Measurements from ENCODE around the gene MORN5. TPM values are rescaled to one million over a fixed set of nuclear protein-coding genes. Genes with fewer than 3 reads are reported as not detected.

MORN5 gene
- total and polyA plus RNA-seq, 4 donors, result not detected

DNA sequence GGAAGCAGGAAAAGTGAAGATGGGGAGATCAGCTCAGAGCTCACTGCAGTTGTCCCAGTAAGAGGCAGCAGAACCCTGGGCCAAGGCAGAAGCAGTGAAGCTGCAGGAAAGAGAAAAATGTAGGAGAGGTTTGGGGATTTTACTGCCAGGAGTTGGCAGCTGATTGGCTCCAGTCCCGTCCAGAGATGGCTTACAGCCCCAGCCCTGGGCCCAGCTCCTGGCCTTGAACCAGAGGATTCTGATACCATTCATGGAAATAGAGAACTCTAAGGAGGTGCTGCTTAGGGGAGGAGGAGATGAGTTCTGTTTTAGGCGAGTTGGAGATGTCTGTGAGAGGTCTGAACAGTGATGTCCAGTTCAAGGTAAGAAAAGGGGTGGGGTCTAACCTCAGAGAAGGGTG is 4.6 kb downstream of the MORN5 start:
- H3K9ac ChIP-seq (ENCODE audit: low read depth in 1 of 2, low read length in 2 of 2), result no peak overlapping the region
- DNase-seq (ENCODE audit: low spot score), result no peak
- H3K9me3 ChIP-seq (ENCODE audit: control insufficient read depth in 4 of 4, low read length in 3 of 4), result peaks cover 1 to 7% (median 3%) of the 10 kb centered on the region in 4 donors
- TF ChIP-seq JUND (IDR thresholded peaks at IDR 0.05) (no peak), FOXA2 (IDR thresholded peaks at IDR 0.05) (no peak), ZBTB33 (IDR thresholded peaks at IDR 0.05) (no peak), RAD21 (IDR thresholded peaks at IDR 0.05) (no peak), RXRA (IDR thresholded peaks at IDR 0.05) (no peak), ATF3 (IDR thresholded peaks at IDR 0.05) (no peak), NR2F2 (IDR thresholded peaks at IDR 0.05) (no peak), MAX (IDR thresholded peaks at IDR 0.05) (no peak)
- H3K4me1 ChIP-seq (ENCODE audit: control insufficient read depth in 4 of 4, insufficient read depth in 4 of 4, low read length in 3 of 4), result peaks cover 0 to 4% (median 3%) of the 10 kb centered on the region in 4 donors
- no peak overlapping the region for H3K4me3 ChIP-seq (ENCODE audit: low read depth in 1 of 3, low read length in 3 of 3)
- H3K27me3 ChIP-seq (ENCODE audit: control insufficient read depth in 4 of 4, insufficient read depth in 4 of 4, low read length in 3 of 4), result peaks cover 0 to 3% (median 0%) of the 10 kb centered on the region in 4 donors
- H3K27ac ChIP-seq (ENCODE audit: low read depth in 1 of 2, low read length in 2 of 2), result no peak overlapping the region
- H3K36me3 ChIP-seq (ENCODE audit: control insufficient read depth in 4 of 4, insufficient read depth in 3 of 4, low read depth in 1 of 4, low read length in 3 of 4), result no peaks in the 10 kb centered on the region
- WGBS, result 37% methylated on average over 2 of the region's 2 CpGs

DNA sequence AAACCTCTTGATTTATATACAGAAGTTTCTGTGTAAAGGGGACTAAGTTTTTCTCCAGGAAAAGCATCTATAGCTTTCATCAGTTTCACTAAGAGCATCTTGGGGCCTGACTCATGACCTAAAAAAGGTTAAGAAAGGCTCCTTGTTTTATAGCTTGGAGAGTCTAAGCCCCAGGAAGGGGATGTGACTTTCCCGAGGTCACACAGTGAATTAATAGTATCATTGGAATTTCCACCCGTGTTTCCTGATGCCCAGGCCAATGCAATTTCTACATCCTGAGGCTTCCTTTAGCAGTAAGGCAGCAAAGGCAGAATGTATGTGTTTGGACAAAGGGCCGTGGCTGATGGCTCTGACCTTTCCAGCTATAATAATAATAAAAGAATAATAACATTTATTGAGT is 8.6 kb downstream of the MORN5 start:
- no peak overlapping the region for H3K4me3 ChIP-seq (ENCODE audit: low read depth in 1 of 3, low read length in 3 of 3)
- 68% methylated on average over 3 of the region's 3 CpGs for WGBS
- TF ChIP-seq NR2F2 (IDR thresholded peaks at IDR 0.05) (peak; percentile 69), MAX (IDR thresholded peaks at IDR 0.05) (no peak)

DNA sequence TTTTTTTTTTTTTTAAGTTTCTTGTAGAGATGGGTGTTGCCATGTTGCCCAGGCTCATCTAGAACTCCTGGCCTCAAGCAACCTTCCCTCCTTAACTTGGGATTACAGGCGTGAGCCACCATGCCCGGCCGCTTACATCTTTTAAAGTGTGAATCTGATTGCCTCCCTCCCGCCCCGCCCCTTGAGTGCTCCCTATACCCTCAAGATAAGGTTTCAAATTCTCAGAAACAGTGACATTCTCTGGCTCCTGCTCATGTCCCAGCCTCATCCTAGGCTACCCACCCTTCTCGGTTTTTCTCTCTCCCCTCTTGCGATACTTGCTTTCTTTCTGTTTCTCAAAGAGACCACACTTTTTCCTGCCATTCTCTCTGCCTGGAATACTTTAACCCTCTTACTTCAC is 12.4 kb downstream of the MORN5 start:
- H3K9ac ChIP-seq (ENCODE audit: low read depth in 1 of 2, low read length in 2 of 2), result no peak overlapping the region
- H3K4me1 ChIP-seq (ENCODE audit: control insufficient read depth in 4 of 4, insufficient read depth in 4 of 4, low read length in 3 of 4), result no peaks in the 10 kb centered on the region
- H3K9me3 ChIP-seq (ENCODE audit: control insufficient read depth in 4 of 4, low read length in 3 of 4), result no peaks in the 10 kb centered on the region
- no peaks in the 10 kb centered on the region for H3K36me3 ChIP-seq (ENCODE audit: control insufficient read depth in 4 of 4, insufficient read depth in 3 of 4, low read depth in 1 of 4, low read length in 3 of 4)
- DNase-seq (ENCODE audit: low spot score), result no peak
- no peak overlapping the region for H3K4me3 ChIP-seq (ENCODE audit: low read depth in 1 of 3, low read length in 3 of 3)
- H3K27ac ChIP-seq (ENCODE audit: low read depth in 1 of 2, low read length in 2 of 2), result no peak overlapping the region
- WGBS, result 86% methylated on average over 7 of the region's 7 CpGs
- H3K27me3 ChIP-seq (ENCODE audit: control insufficient read depth in 4 of 4, insufficient read depth in 4 of 4, low read length in 3 of 4), result peaks cover 0 to 3% (median 0%) of the 10 kb centered on the region in 4 donors
- TF ChIP-seq REST (IDR thresholded peaks at IDR 0.05) (no peak), HNF4A (conservative IDR thresholded peaks at IDR 0.05) (no peak), FOXA2 (IDR thresholded peaks at IDR 0.05) (no peak), NR2F2 (IDR thresholded peaks at IDR 0.05) (no peak), ATF3 (IDR thresholded peaks at IDR 0.05) (no peak), EGR1 (IDR thresholded peaks at IDR 0.05; ENCODE audit: low read depth in 2 of 2) (no peak), GABPA (IDR thresholded peaks at IDR 0.05 in 1 of 2, conservative IDR thresholded peaks at IDR 0.05 in 1 of 2) (no peak), RAD21 (IDR thresholded peaks at IDR 0.05) (no peak), MAX (IDR thresholded peaks at IDR 0.05) (no peak), RXRA (IDR thresholded peaks at IDR 0.05) (no peak), HNF4G (IDR thresholded peaks at IDR 0.05) (no peak), FOXA1 (IDR thresholded peaks at IDR 0.05) (no peak), ZBTB33 (IDR thresholded peaks at IDR 0.05) (no peak), TAF1 (conservative IDR thresholded peaks at IDR 0.05) (no peak), JUND (IDR thresholded peaks at IDR 0.05) (no peak)
- TF ChIP-seq, protein P1, sequence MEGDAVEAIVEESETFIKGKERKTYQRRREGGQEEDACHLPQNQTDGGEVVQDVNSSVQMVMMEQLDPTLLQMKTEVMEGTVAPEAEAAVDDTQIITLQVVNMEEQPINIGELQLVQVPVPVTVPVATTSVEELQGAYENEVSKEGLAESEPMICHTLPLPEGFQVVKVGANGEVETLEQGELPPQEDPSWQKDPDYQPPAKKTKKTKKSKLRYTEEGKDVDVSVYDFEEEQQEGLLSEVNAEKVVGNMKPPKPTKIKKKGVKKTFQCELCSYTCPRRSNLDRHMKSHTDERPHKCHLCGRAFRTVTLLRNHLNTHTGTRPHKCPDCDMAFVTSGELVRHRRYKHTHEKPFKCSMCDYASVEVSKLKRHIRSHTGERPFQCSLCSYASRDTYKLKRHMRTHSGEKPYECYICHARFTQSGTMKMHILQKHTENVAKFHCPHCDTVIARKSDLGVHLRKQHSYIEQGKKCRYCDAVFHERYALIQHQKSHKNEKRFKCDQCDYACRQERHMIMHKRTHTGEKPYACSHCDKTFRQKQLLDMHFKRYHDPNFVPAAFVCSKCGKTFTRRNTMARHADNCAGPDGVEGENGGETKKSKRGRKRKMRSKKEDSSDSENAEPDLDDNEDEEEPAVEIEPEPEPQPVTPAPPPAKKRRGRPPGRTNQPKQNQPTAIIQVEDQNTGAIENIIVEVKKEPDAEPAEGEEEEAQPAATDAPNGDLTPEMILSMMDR (IDR thresholded peaks at IDR 0.05; ENCODE audit: low read depth, low read length, missing input control), result no peak

More for the DNA sequence above, 8.6 kb downstream of the MORN5 start:
- H3K4me1 ChIP-seq (ENCODE audit: control insufficient read depth in 4 of 4, insufficient read depth in 4 of 4, low read length in 3 of 4), result no peaks in the 10 kb centered on the region
- H3K27ac ChIP-seq (ENCODE audit: low read depth in 1 of 2, low read length in 2 of 2), result no peak overlapping the region
- no peak for DNase-seq (ENCODE audit: low spot score)
- no peaks in the 10 kb centered on the region for H3K9me3 ChIP-seq (ENCODE audit: control insufficient read depth in 4 of 4, low read length in 3 of 4)
- H3K27me3 ChIP-seq (ENCODE audit: control insufficient read depth in 4 of 4, insufficient read depth in 4 of 4, low read length in 3 of 4), result peaks cover 0 to 3% (median 0%) of the 10 kb centered on the region in 4 donors
- H3K9ac ChIP-seq (ENCODE audit: low read depth in 1 of 2, low read length in 2 of 2), result no peak overlapping the region
- no peaks in the 10 kb centered on the region for H3K36me3 ChIP-seq (ENCODE audit: control insufficient read depth in 4 of 4, insufficient read depth in 3 of 4, low read depth in 1 of 4, low read length in 3 of 4)

Measured in liver (tissue), 9 donors.